HG03521 (cell line): Measurements from ENCODE around the gene OR5AN1.
"Not testable (repeated sequence)": the region's sequence is repeated elsewhere in the genome, so short reads cannot be mapped to it uniquely, and the experiment has no call there.

ENCODE experiments used
- ATAC-seq: cut with Tn5 transposase; IDR thresholded peaks from one replicate; pipeline ENCODE4 v1.9.1; 2021; ENCODE audit warnings: mild to moderate bottlenecking, moderate library complexity; ENCODE audit not compliant: unreplicated experiment

Gene OR5AN1

GRCh38 chr11:59358595-59358994, at the start of gene OR5AN1:
Gene OR5AN1 (plus strand): TSS chr11:59358895. CDS start chr11:59364459, 5,564 bp downstream.
- no peak for ATAC-seq

GRCh38 chr11:59335001-59335400, 23.7 kb upstream of the OR5AN1 start:
- no peak for ATAC-seq

GRCh38 chr11:59336176-59336575, 22.5 kb upstream of the OR5AN1 start:
- no peak for ATAC-seq

GRCh38 chr11:59336931-59337330, 21.8 kb upstream of the OR5AN1 start:
- ATAC-seq, result no peak

GRCh38 chr11:59349657-59350056, 9.0 kb upstream of the OR5AN1 start:
- ATAC-seq, result not testable (repeated sequence)

- no peak for ATAC-seq
Measured at GRCh38 chr11:59355226-59355625, 3.5 kb upstream of the OR5AN1 start.

- no peak for ATAC-seq
Measured at GRCh38 chr11:59356561-59356960, 2.1 kb upstream of the OR5AN1 start.

GRCh38 chr11:59358020-59358419, 675 bp upstream of the OR5AN1 start:
- no peak for ATAC-seq

- ATAC-seq, result no peak
Measured at GRCh38 chr11:59365232-59366018, 6.7 kb downstream of the OR5AN1 start.

GRCh38 chr11:59368238-59369022, 9.7 kb downstream of the OR5AN1 start:
- no peak for ATAC-seq

- ATAC-seq, result not testable (repeated sequence)
Measured at GRCh38 chr11:59372324-59372723, 13.6 kb downstream of the OR5AN1 start.

GRCh38 chr11:59380263-59381059, 21.8 kb downstream of the OR5AN1 start:
- peak; percentile 80 for ATAC-seq

- no peak for ATAC-seq
Measured at GRCh38 chr11:59394186-59394585, 35.5 kb downstream of the OR5AN1 start.

- ATAC-seq, result no peak
Measured at GRCh38 chr11:59400461-59401261, 42.0 kb downstream of the OR5AN1 start.

- no peak for ATAC-seq
Measured at GRCh38 chr11:59401262-59401552, 42.5 kb downstream of the OR5AN1 start.

GRCh38 chr11:59403546-59403945, 44.9 kb downstream of the OR5AN1 start:
- no peak for ATAC-seq

GRCh38 chr11:59413646-59414045, 55.0 kb downstream of the OR5AN1 start:
- ATAC-seq, result no peak

GRCh38 chr11:59415111-59415510, 56.4 kb downstream of the OR5AN1 start:
- ATAC-seq, result no peak

GRCh38 chr11:59416613-59417012, 57.9 kb downstream of the OR5AN1 start:
- no peak for ATAC-seq

- no peak for ATAC-seq
Measured at GRCh38 chr11:59417023-59417422, 58.3 kb downstream of the OR5AN1 start.

- no peak for ATAC-seq
Measured at GRCh38 chr11:59418156-59418555, 59.5 kb downstream of the OR5AN1 start.
